CD4-positive, CD25-positive, alpha-beta regulatory T cell (primary cell): Measurements from ENCODE around the gene RIN3. TPM values are rescaled to one million over a fixed set of nuclear protein-coding genes. Genes with fewer than 3 reads are reported as not detected.
"Not testable (repeated sequence)": the region's sequence is repeated elsewhere in the genome, so short reads cannot be mapped to it uniquely, and the experiment has no call there.

Source experiments
- ATAC-seq, 2 donors: fragments of 150-1000 bp; cut with Tn5 transposase; one replicate each; pipeline ENCODE4 v1.10.0; 2021; ENCODE audit warnings: low read depth in 2 of 2, moderate number of reproducible peaks in 2 of 2, moderate library complexity in 1 of 2
- DNase-seq, 3 donors: peaks; one replicate each; pipeline versions ENCODE4 v3.0.0 to v3.0.0-alpha.2; 2012 to 2022; ENCODE audit warnings: mixed read lengths in 1 of 3
- H3K27ac ChIP-seq: one replicate; pipeline ENCODE4 v1.7.0; 2013; ENCODE audit warnings: mild to moderate bottlenecking, low read length; ENCODE audit not compliant: insufficient read depth, poor library complexity, severe bottlenecking
- H3K27me3 ChIP-seq: one replicate; pipeline ENCODE4 v1.7.0; 2013; ENCODE audit warnings: low read length; ENCODE audit not compliant: control insufficient read depth, insufficient read depth
- H3K36me3 ChIP-seq: one replicate; pipeline ENCODE4 v1.7.0; 2013; ENCODE audit warnings: mild to moderate bottlenecking, low read length, moderate library complexity; ENCODE audit not compliant: control insufficient read depth, insufficient read depth
- H3K4me1 ChIP-seq: 2 replicates; pipeline ENCODE4 v1.7.0; 2013; ENCODE audit warnings: mild to moderate bottlenecking, low read length; ENCODE audit not compliant: insufficient read depth, control insufficient read depth, poor library complexity, severe bottlenecking
- H3K4me3 ChIP-seq: one replicate; pipeline ENCODE4 v1.7.0; 2013; ENCODE audit warnings: low read depth, mild to moderate bottlenecking, low read length, moderate library complexity
- H3K9me3 ChIP-seq, 2 experiments: 1 replicate in 1 of 2; 2 replicates in 1 of 2; pipeline ENCODE4 v1.7.0; 2013; ENCODE audit warnings: low read length in 2 of 2, mild to moderate bottlenecking in 1 of 2, moderate library complexity in 1 of 2; ENCODE audit not compliant: control insufficient read depth in 2 of 2
- H3K27ac Mint-ChIP-seq, 3 donors: one replicate each; pipeline ENCODE4 v1.8.0; 2020 to 2022; ENCODE audit warnings: mild to moderate bottlenecking in 3 of 3, mixed read lengths in 3 of 3, moderate library complexity in 2 of 3
- H3K27me3 Mint-ChIP-seq: one replicate; pipeline ENCODE4 v1.8.0; 2022; ENCODE audit warnings: mild to moderate bottlenecking, mixed read lengths
- H3K36me3 Mint-ChIP-seq: one replicate; pipeline ENCODE4 v1.8.0; 2020; ENCODE audit warnings: mixed read lengths
- H3K4me1 Mint-ChIP-seq, 4 donors: one replicate each; pipeline ENCODE4 v1.8.0; 2020 to 2022; ENCODE audit warnings: mixed read lengths in 4 of 4, mild to moderate bottlenecking in 1 of 4
- H3K4me3 Mint-ChIP-seq, 4 donors: one replicate each; pipeline ENCODE4 v1.8.0; 2020 to 2022; ENCODE audit warnings: mild to moderate bottlenecking in 4 of 4, mixed read lengths in 4 of 4, moderate library complexity in 3 of 4
- H3K9me3 Mint-ChIP-seq, 7 donors: one replicate each; pipeline ENCODE4 v1.8.0; 2020 to 2022; ENCODE audit warnings: mixed read lengths in 7 of 7, mild to moderate bottlenecking in 3 of 7, moderate library complexity in 2 of 7
- polyA plus RNA-seq, 4 donors: library from polyadenylated mRNA; unstranded; fragments of 300-500 nt; fragmentation: Illumina TruSeq; gene quantifications; one replicate each; pipeline ENCODE4 v1.2.3, GENCODE V29; 2021
- total RNA-seq: library from RNA; stranded (reverse); gene quantifications from one replicate; pipeline ENCODE4 v1.2.3, GENCODE V29; 2022

RIN3 gene
- total and polyA plus RNA-seq, 5 donors from 2014 or later: 21.0 to 120 (median 25.0) TPM

GRCh38 chr14:92714739-92715307 lies 201.2 kb downstream of the RIN3 start:
- not testable (repeated sequence) for H3K36me3 ChIP-seq, H3K4me3 ChIP-seq, H3K27me3 ChIP-seq, H3K27me3 Mint-ChIP-seq, H3K27ac ChIP-seq, H3K9me3 Mint-ChIP-seq, H3K4me1 ChIP-seq, H3K9me3 ChIP-seq
- Mint-ChIP-seq H3K36me3 (peaks cover 21% of the 10 kb centered on the region), H3K4me1 (peaks cover 5 to 13% (median 7%) of the 10 kb centered on the region in 4 donors), H3K27ac (peak overlapping the region in 1 of 3 donors; percentile 26), H3K4me3 (peak overlapping the region in 1 of 4 donors; percentile 23)
- ATAC-seq (peak; percentile 54 to 73), DNase-seq (peak; percentile 66 to 75 (median 70))

GRCh38 chr14:92716131-92716530 lies 202.6 kb downstream of the RIN3 start:
- no peak overlapping the region for H3K27ac ChIP-seq
- Mint-ChIP-seq H3K9me3 (no peaks in the 10 kb centered on the region), H3K27me3 (no peaks in the 10 kb centered on the region), H3K4me1 (peaks cover 5 to 13% (median 7%) of the 10 kb centered on the region in 4 donors), H3K36me3 (peaks cover 12% of the 10 kb centered on the region), H3K27ac (no peak overlapping the region), H3K4me3 (no peak overlapping the region)
- H3K9me3 ChIP-seq: no peaks in the 10 kb centered on the region
- H3K4me3 ChIP-seq: no peak overlapping the region
- peaks cover 4% of the 10 kb centered on the region for H3K36me3 ChIP-seq
- peaks cover 6% of the 10 kb centered on the region for H3K4me1 ChIP-seq
- ATAC-seq (no peak), DNase-seq (no peak)
- no peaks in the 10 kb centered on the region for H3K27me3 ChIP-seq

- H3K4me3 Mint-ChIP-seq: peak overlapping the region in 3 of 4 donors; percentile 6 to 44 (median 8)
- no peaks in the 10 kb centered on the region for H3K9me3 ChIP-seq
- DNase-seq (peak in 2 of 3 donors; percentile 28 to 37), ATAC-seq (peak; percentile 47 to 50)
- peaks cover 6% of the 10 kb centered on the region for H3K4me1 ChIP-seq
- H3K36me3 Mint-ChIP-seq: peaks cover 3% of the 10 kb centered on the region
- no peak overlapping the region for H3K27ac ChIP-seq
- H3K4me1 Mint-ChIP-seq: peaks cover 5 to 13% (median 9%) of the 10 kb centered on the region in 4 donors
- no peaks in the 10 kb centered on the region for H3K36me3 ChIP-seq
- no peaks in the 10 kb centered on the region for H3K27me3 ChIP-seq
- peak overlapping the region; percentile 15 to 80 (median 49) for H3K27ac Mint-ChIP-seq
- peak overlapping the region; percentile 0 for H3K4me3 ChIP-seq
- no peaks in the 10 kb centered on the region for H3K9me3 Mint-ChIP-seq
- H3K27me3 Mint-ChIP-seq: no peaks in the 10 kb centered on the region
These were observed 204.0 kb downstream of the RIN3 start for GRCh38 chr14:92717571-92718042.

GRCh38 chr14:92718664-92719063 lies 205.1 kb downstream of the RIN3 start:
- peaks cover 0 to 1% (median 0%) of the 10 kb centered on the region in 7 donors for H3K9me3 Mint-ChIP-seq
- Histone ChIP-seq H3K4me1 (peaks cover 6% of the 10 kb centered on the region), H3K36me3 (no peaks in the 10 kb centered on the region), H3K4me3 (no peak overlapping the region), H3K27ac (no peak overlapping the region), H3K9me3 (no peaks in the 10 kb centered on the region), H3K27me3 (no peaks in the 10 kb centered on the region)
- no peak overlapping the region for H3K4me3 Mint-ChIP-seq
- H3K4me1 Mint-ChIP-seq: peaks cover 5 to 13% (median 9%) of the 10 kb centered on the region in 4 donors
- ATAC-seq: no peak
- H3K27ac Mint-ChIP-seq: peak overlapping the region in 1 of 3 donors; percentile 15
- H3K36me3 Mint-ChIP-seq: peaks cover 6% of the 10 kb centered on the region
- no peak for DNase-seq
- H3K27me3 Mint-ChIP-seq: no peaks in the 10 kb centered on the region

- H3K36me3 Mint-ChIP-seq: peaks cover 6% of the 10 kb centered on the region
- H3K27ac ChIP-seq: no peak overlapping the region
- peaks cover 6% of the 10 kb centered on the region for H3K4me1 ChIP-seq
- ATAC-seq: no peak
- no peak for DNase-seq
- peaks cover 0 to 1% (median 0%) of the 10 kb centered on the region in 7 donors for H3K9me3 Mint-ChIP-seq
- no peaks in the 10 kb centered on the region for H3K27me3 ChIP-seq
- no peaks in the 10 kb centered on the region for H3K36me3 ChIP-seq
- H3K27ac Mint-ChIP-seq: no peak overlapping the region
- no peaks in the 10 kb centered on the region for H3K27me3 Mint-ChIP-seq
- no peak overlapping the region for H3K4me3 ChIP-seq
- H3K4me3 Mint-ChIP-seq: peak overlapping the region in 1 of 4 donors; percentile 21
- H3K4me1 Mint-ChIP-seq: peaks cover 5 to 13% (median 9%) of the 10 kb centered on the region in 4 donors
- H3K9me3 ChIP-seq: no peaks in the 10 kb centered on the region
These were observed 205.8 kb downstream of the RIN3 start for GRCh38 chr14:92719421-92719820.

- no peaks in the 10 kb centered on the region for H3K36me3 ChIP-seq
- Mint-ChIP-seq H3K4me1 (peaks cover 7 to 13% (median 10%) of the 10 kb centered on the region in 4 donors), H3K9me3 (peaks cover 0 to 1% (median 0%) of the 10 kb centered on the region in 7 donors), H3K4me3 (no peak overlapping the region), H3K27me3 (no peaks in the 10 kb centered on the region), H3K36me3 (peaks cover 6% of the 10 kb centered on the region), H3K27ac (no peak overlapping the region)
- DNase-seq (no peak), ATAC-seq (no peak)
- no peaks in the 10 kb centered on the region for H3K27me3 ChIP-seq
- H3K4me3 ChIP-seq: no peak overlapping the region
- H3K4me1 ChIP-seq: peaks cover 6% of the 10 kb centered on the region
- no peak overlapping the region for H3K27ac ChIP-seq
- no peaks in the 10 kb centered on the region for H3K9me3 ChIP-seq
These were observed 206.3 kb downstream of the RIN3 start for GRCh38 chr14:92719890-92720323.

- H3K36me3 Mint-ChIP-seq: peaks cover 15% of the 10 kb centered on the region
- Histone ChIP-seq H3K27ac (no peak overlapping the region), H3K27me3 (no peaks in the 10 kb centered on the region), H3K4me1 (peaks cover 7% of the 10 kb centered on the region), H3K9me3 (no peaks in the 10 kb centered on the region), H3K36me3 (no peaks in the 10 kb centered on the region), H3K4me3 (no peak overlapping the region)
- peak overlapping the region in 1 of 3 donors; percentile 8 for H3K27ac Mint-ChIP-seq
- no peak for DNase-seq
- peaks cover 0 to 3% (median 0%) of the 10 kb centered on the region in 7 donors for H3K9me3 Mint-ChIP-seq
- H3K4me1 Mint-ChIP-seq: peaks cover 6 to 17% (median 11%) of the 10 kb centered on the region in 4 donors
- ATAC-seq: no peak
- peak overlapping the region in 1 of 4 donors; percentile 61 for H3K4me3 Mint-ChIP-seq
- no peaks in the 10 kb centered on the region for H3K27me3 Mint-ChIP-seq
These were observed 211.1 kb downstream of the RIN3 start for GRCh38 chr14:92724516-92725340.
